HG02588 (cell line): ENCODE results near the gene TOM1L2.

Experiments used
- ATAC-seq: cut with Tn5 transposase; IDR thresholded peaks from one replicate; pipeline ENCODE4 v1.9.1; 2021; ENCODE audit warnings: mild to moderate bottlenecking, moderate library complexity; ENCODE audit not compliant: unreplicated experiment

Gene TOM1L2

GRCh38 chr17:17900615-17901520 lies 71.3 kb downstream of the TOM1L2 start:
- ATAC-seq: no peak

GRCh38 chr17:17899486-17899885 lies 72.7 kb downstream of the TOM1L2 start:
- no peak for ATAC-seq

GRCh38 chr17:17898673-17899072 lies 73.5 kb downstream of the TOM1L2 start:
- ATAC-seq: no peak

GRCh38 chr17:17897442-17897841 lies 74.8 kb downstream of the TOM1L2 start:
- ATAC-seq: peak; percentile 53

- ATAC-seq: no peak
These were observed 75.5 kb downstream of the TOM1L2 start for GRCh38 chr17:17896746-17897145.

- no peak for ATAC-seq
These were observed 78.2 kb downstream of the TOM1L2 start for GRCh38 chr17:17893801-17894644.

- no peak for ATAC-seq
These were observed 79.5 kb downstream of the TOM1L2 start for GRCh38 chr17:17892731-17893130.

- no peak for ATAC-seq
These were observed 80.2 kb downstream of the TOM1L2 start for GRCh38 chr17:17892009-17892408.

GRCh38 chr17:17890773-17891759 lies 81.1 kb downstream of the TOM1L2 start:
- no peak for ATAC-seq

- ATAC-seq: no peak
These were observed 82.3 kb downstream of the TOM1L2 start for GRCh38 chr17:17889922-17890321.

GRCh38 chr17:17888821-17889220 lies 83.4 kb downstream of the TOM1L2 start:
- ATAC-seq: no peak

GRCh38 chr17:17888371-17888770 lies 83.8 kb downstream of the TOM1L2 start:
- no peak for ATAC-seq

GRCh38 chr17:17887752-17888304 lies 84.4 kb downstream of the TOM1L2 start:
- ATAC-seq: no peak

GRCh38 chr17:17886726-17887125 lies 85.5 kb downstream of the TOM1L2 start:
- ATAC-seq: no peak

- no peak for ATAC-seq
These were observed 86.0 kb downstream of the TOM1L2 start for GRCh38 chr17:17886226-17886625.

- no peak for ATAC-seq
These were observed 87.5 kb downstream of the TOM1L2 start for GRCh38 chr17:17884391-17885357.

- no peak for ATAC-seq
These were observed 88.4 kb downstream of the TOM1L2 start for GRCh38 chr17:17883801-17884200.

GRCh38 chr17:17882082-17882581 lies 90.1 kb downstream of the TOM1L2 start:
- no peak for ATAC-seq
